Measurements from ENCODE around the gene SETD2.

DNA sequence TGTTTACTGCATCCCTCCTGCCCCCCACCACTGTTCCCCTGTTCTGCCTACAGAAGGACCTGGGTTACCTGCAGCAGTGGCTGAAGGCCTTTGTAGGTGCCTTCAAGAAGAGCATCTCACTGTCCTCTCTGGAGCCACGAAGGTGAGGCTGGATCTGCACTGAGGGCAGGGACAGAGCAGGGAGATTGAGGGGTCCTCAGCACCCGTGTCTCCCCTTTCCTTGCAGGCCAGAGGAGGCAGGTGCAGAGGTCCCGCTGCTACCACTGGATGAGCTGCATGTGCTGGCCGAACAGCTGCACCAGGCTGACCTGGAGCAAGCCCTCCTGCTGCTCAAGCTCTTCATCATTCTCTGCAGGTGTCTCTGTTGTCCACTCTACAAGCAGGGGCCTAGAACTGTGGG, 175.3 kb downstream of the SETD2 start:
- TF ChIP-seq CTCF (IDR thresholded peaks at IDR 0.05) (no peak), POLR2A (IDR thresholded peaks at IDR 0.05) (no peak)

All from uterus (tissue), 2 donors.